ENCODE measurements around the gene NAB1.

GRCh38 chr2:190618030-190618429, 30.9 kb upstream of the NAB1 start:
- TF ChIP-seq EZH2phosphoT487 (IDR thresholded peaks at IDR 0.05) (no peak), CTCF (IDR thresholded peaks at IDR 0.05) (no peak), EZH2 (IDR thresholded peaks at IDR 0.05) (no peak)
